HG02840 (cell line): ENCODE results near the gene SLC6A12.
"Not testable (repeated sequence)": the region's sequence is repeated elsewhere in the genome, so short reads cannot be mapped to it uniquely, and the experiment has no call there.

ENCODE experiments used
- ATAC-seq: cut with Tn5 transposase; IDR thresholded peaks from one replicate; pipeline ENCODE4 v1.9.1; 2021; ENCODE audit warnings: mild to moderate bottlenecking, moderate library complexity, moderate number of reproducible peaks; ENCODE audit not compliant: unreplicated experiment, low FRiP score

Gene SLC6A12

DNA sequence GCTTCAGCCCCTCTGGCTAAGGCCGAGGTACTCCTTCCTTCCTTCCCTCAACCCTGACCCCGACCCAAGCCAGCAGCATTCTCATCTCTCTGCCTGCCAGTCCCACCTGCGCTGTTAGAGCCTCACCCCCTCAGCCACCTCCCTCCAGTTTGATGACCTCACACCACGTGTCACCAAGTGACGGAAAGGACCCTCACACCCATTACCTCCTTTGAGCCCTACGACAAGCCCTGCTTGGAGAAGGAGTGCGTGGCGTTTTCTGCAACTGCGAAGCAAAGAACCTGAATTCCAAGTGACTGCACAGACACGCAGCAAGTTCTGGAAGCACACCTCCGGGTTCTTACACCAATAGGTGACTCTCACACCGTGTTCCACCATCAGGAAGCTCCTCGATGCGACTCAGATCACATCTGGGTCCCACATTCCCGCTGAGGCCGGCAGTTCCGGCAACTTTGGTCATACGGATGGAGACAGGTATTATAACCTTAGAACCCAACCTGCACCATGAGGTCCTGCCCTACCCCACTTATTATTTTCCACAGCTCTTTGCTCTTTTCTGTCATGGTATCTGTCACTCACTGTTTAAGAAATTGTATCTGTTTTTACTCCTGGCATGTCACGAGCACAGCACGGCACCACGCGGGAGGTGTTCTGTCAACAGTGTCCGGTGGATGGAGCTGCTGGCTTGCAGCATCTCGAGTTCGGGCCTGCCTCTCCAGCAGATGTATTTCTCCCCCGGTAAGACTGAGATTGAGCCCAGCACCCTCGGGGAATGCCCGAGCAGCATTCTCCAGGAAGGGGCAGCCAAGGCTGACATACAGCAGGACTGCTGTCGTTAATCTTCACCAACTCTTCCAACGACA lies 5.0 kb upstream of the SLC6A12 start:
- no peak for ATAC-seq

DNA sequence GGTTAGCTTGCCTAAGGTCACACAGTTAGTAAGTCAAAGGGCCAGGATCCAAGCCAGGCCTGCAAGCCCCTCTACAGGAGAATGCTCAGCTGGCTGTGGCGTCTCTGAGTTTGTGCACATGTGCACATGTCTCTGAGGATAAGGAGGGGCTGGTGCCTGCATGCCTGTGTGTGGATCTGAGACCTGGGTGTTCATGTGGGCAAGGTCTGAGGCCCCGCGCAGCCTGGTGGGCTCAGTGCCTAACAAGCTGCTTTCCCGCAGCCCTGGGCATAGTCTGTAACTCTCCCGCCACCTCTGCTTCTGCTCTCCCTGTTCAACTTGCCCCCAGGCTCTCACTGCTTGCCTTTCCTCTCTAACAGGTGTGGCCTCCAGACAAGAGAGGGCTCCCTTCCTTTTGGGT lies 4.3 kb upstream of the SLC6A12 start:
- ATAC-seq = no peak

GRCh38 chr12:217029-217428 lies 3.1 kb upstream of the SLC6A12 start:
- ATAC-seq = not testable (repeated sequence)

GRCh38 chr12:215116-215515 lies 1.2 kb upstream of the SLC6A12 start:
- ATAC-seq = no peak

GRCh38 chr12:213527-213932 lies 427 bp downstream of the SLC6A12 start:
- ATAC-seq = no peak

GRCh38 chr12:212715-213526 lies 1.0 kb downstream of the SLC6A12 start:
- no peak for ATAC-seq

DNA sequence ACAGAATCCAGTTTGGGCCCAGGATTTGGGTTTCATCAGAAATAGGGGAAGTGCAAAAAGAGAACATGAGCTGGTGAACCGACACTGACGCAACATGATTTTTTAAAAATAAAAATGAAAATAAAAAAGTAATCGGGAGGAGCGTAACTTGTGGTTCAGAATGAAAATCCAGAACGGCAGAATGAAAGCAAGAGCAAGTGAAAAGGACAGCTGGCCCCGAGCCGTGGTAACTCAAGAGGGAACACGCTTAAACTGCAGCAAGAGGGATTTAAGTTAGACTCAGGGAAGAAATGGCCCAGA lies 1.6 kb downstream of the SLC6A12 start:
- ATAC-seq = no peak

DNA sequence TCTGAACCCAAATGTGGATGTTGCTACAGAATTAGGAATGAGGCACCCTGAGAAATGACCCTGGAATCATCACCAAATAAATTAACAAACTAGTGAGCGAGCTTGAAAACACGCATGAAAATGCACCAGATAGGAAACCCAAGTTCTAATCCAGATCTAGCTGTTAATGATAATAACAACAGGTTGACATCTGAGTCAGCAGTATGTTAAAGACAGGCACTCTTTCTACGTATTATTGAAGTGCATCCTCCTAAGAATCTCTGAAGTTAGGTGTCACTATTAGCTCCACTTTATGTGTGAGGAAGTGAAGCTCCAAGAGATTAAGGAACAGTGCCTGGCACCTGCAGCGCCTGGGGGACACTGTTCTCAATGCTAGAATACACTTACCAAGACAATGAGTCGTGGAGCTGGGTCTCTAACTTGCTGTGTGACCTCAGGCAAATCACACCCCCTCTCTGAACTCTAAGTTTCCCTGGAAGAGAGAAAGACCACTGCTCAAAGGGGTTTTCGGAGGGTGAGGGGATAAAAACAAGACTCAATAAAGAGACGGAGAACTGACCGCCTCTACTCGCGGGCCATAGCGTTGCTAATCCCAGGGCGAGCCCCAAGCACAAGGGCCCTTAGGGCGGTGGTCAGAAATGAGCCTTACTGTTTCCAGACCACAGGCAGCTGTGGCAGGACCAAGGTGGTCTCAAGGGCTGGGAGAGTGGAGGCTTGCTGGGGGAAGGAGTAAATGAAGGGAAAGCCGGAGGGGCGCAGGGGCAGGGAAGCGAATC lies 2.1 kb downstream of the SLC6A12 start:
- no peak for ATAC-seq

- no peak for ATAC-seq
Measured at GRCh38 chr12:211142-211465, 2.9 kb downstream of the SLC6A12 start.

DNA sequence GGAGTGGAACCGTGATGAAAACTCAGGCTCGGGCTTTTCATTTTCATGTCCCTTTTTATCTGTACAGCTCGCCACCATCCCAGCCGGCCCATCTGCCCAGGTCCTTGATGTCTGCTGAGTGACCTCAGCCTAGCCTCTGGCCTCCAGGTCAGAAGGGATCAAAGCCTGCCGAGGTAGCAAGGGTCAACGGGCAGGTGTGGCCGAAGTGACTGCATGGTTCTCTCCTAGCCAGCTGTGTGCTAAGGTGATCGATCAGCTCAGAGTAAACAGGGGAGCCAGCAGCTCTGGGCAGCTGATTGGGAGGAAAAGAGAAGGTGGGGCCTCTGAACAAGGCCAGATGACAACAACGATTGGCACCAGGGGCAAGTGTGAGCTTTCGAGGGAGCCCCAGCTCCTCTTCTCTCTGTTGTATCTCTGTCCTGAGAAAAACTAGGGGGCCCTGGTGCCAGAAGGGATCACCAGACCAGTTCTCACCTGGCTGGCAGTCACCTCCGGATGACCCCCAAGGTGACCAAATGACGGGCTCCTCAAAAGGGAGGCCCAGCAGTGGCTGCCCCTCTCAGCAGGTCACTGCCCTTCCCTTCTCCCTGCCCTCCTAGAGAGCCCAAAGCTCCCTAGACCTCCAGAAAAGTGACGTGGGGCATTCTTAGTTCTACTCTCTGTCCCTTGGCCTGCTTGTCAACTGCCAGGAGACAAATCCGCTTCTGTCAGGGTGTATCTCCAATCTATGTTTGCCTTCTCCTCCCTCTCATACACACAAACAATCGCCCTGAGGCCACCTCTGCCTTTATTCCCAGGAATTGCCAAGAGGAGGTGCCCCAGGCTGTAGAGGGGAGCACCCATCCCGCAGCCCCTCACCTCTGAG lies 3.4 kb downstream of the SLC6A12 start:
- no peak for ATAC-seq

GRCh38 chr12:209851-210250 lies 4.1 kb downstream of the SLC6A12 start:
- ATAC-seq = no peak

- ATAC-seq = no peak
Measured at GRCh38 chr12:209246-209645, 4.7 kb downstream of the SLC6A12 start.

DNA sequence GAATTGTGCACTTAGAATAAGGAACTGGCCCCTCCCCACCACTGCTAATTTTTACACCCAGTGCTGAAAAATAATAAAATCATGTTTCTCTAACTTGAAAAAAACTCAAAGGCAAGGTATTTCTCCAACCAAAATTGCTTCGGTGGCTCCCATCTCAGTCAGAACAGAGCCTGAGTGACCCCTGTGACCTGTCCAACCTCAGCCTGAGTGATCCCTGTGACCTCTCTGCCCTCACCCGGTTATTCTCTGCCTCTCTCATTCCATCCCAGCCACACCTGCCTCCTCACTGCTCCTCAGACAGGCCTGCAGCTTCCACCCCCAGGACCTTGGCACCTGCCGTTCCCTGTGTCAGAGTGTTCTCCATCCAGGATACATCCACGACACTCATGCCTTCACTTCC lies 5.1 kb downstream of the SLC6A12 start:
- ATAC-seq = no peak

GRCh38 chr12:207804-208203 lies 6.2 kb downstream of the SLC6A12 start:
- ATAC-seq = no peak

DNA sequence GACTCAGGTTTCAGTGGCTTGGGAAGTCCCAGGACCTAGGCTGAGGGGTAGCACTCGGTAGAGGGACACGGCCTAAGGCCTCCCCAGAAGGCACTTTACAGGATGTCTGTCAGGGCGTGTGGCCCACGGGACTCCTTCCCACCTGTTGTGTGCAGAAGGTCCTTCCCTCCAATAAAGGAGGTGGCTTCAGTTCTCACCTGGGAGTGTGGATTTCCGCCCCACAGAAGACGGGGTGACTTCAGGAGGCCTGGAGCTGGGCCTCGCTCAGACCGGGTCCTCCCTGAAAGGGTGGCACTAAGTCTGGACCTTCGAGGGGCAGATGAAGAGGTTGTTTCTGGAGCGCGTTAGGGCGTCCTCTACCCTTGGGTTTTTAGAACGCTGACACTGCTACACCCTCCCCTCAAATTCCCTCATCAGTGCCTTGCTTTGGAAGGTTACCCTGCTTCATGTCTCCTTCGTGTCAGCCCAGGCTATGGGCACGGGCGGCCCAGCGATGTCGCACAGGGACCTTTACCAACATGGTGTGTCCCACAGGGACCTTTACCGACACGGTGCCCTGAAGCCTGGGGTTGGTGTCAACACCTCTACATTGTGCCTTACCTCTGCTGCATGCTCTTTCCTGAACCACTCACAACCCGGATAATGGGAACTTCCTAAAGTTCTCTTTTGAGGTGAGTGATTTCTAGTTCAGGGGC lies 7.1 kb downstream of the SLC6A12 start:
- ATAC-seq = no peak

GRCh38 chr12:205026-205425 lies 8.9 kb downstream of the SLC6A12 start:
- ATAC-seq = no peak

GRCh38 chr12:204261-204678 lies 9.7 kb downstream of the SLC6A12 start:
- ATAC-seq = no peak

DNA sequence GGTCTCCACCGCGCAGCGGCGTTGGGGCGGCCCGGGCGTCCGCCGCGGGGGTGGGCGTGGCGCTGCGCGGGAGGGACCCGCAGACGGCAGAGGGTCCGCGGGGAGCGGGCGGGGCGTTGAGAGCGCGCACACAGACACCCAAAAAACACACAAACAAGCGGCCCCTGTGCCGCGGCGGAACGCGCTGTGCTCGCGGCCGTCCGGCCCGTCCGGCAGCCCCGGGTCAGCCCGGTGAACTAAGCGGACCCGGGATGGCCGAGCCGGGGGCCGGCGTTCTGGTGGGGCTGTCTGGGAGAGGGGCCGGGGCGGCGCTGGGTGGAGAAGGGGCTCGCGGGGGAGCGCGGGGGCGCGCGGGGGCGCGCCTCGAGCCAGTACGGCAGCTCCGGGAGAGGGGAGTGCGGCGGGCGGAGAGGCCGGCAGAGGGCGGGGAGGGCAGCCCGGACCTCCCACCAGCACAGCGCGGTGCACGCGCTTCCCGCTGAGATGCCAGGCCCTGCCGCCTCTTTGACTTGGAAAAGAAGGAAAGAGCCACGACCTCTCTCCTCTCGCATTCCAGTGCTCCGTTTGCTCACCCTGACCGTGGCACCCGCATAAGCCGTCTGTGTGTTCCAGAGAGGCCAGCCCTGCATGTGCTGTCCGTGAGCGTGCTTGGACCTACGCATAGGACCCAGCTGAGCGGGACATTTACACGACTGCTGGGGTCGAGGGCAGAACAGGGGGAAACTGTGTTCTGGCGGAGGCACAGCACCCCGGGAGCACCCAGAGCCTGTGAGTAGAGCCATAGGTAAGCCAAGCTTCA lies 10.3 kb downstream of the SLC6A12 start:
- no peak for ATAC-seq

DNA sequence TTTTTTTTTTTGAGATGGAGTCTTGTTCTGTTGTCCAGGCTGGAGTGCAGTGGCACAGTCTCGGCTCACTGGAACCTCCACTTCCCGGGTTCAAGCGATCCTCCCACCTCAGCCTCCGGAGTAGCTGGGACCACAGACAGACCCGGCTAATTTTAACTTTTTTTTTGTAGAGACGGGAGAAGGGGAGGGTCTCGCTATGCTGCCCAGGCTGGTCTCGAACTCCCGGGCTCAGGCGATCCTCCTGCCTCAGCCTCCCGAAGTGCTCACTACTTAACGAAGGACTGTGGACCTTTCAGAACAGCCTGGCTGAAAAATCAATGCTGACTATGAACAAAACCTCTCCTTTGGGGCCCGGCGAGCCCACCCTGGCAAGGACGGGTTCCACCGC lies 10.9 kb downstream of the SLC6A12 start:
- no peak for ATAC-seq
